Effector memory CD4-positive, alpha-beta T cell (primary cell): ENCODE results near the gene PNPLA8.

Experiments used
- DNase-seq, 3 donors: peaks; one replicate each; pipeline ENCODE4 v3.0.0-alpha.2; 2020
- H3K27ac ChIP-seq: 2 replicates; pipeline ENCODE4 v1.7.0; 2013; ENCODE audit warnings: mild to moderate bottlenecking, low read length, moderate library complexity; ENCODE audit not compliant: insufficient read depth, poor library complexity, severe bottlenecking
- H3K27me3 ChIP-seq: replicated peaks from 2 replicates; pipeline ENCODE4 v1.7.0; 2013; ENCODE audit warnings: mild to moderate bottlenecking, low read length; ENCODE audit not compliant: insufficient read depth, control insufficient read depth, poor library complexity, severe bottlenecking
- H3K36me3 ChIP-seq: 2 replicates; pipeline ENCODE4 v1.7.0; 2013; ENCODE audit warnings: mild to moderate bottlenecking, low read length, moderate library complexity; ENCODE audit not compliant: control insufficient read depth, insufficient read depth
- H3K4me1 ChIP-seq: 2 replicates; pipeline ENCODE4 v1.7.0; 2013; ENCODE audit warnings: low read length, mild to moderate bottlenecking; ENCODE audit not compliant: control insufficient read depth, insufficient read depth, poor library complexity, severe bottlenecking
- H3K4me3 ChIP-seq: 2 replicates; pipeline ENCODE4 v1.7.0; 2013; ENCODE audit warnings: low read length, low read depth, mild to moderate bottlenecking; ENCODE audit not compliant: insufficient read depth, poor library complexity, severe bottlenecking
- H3K9me3 ChIP-seq: 2 replicates; pipeline ENCODE4 v1.7.0; 2013; ENCODE audit warnings: mild to moderate bottlenecking, low read length, moderate library complexity; ENCODE audit not compliant: control insufficient read depth

Gene PNPLA8

GRCh38 chr7:108434010-108434409 lies 91.9 kb downstream of the PNPLA8 start:
- H3K4me1 ChIP-seq = no peaks in the 10 kb centered on the region
- DNase-seq = no peak
- no peaks in the 10 kb centered on the region for H3K9me3 ChIP-seq
- no peak overlapping the region for H3K27ac ChIP-seq
- no peaks in the 10 kb centered on the region for H3K36me3 ChIP-seq
- H3K27me3 ChIP-seq = no peaks in the 10 kb centered on the region
- no peak overlapping the region for H3K4me3 ChIP-seq

- H3K36me3 ChIP-seq = no peaks in the 10 kb centered on the region
- no peaks in the 10 kb centered on the region for H3K9me3 ChIP-seq
- H3K27me3 ChIP-seq = no peaks in the 10 kb centered on the region
- H3K4me3 ChIP-seq = no peak overlapping the region
- no peak overlapping the region for H3K27ac ChIP-seq
- H3K4me1 ChIP-seq = no peaks in the 10 kb centered on the region
- DNase-seq = no peak
These were observed 94.8 kb downstream of the PNPLA8 start for GRCh38 chr7:108431099-108431498.

GRCh38 chr7:108430664-108431063 lies 95.3 kb downstream of the PNPLA8 start:
- no peak overlapping the region for H3K27ac ChIP-seq
- H3K4me1 ChIP-seq = no peaks in the 10 kb centered on the region
- H3K4me3 ChIP-seq = no peak overlapping the region
- H3K36me3 ChIP-seq = no peaks in the 10 kb centered on the region
- DNase-seq = no peak
- no peaks in the 10 kb centered on the region for H3K9me3 ChIP-seq
- no peaks in the 10 kb centered on the region for H3K27me3 ChIP-seq

- H3K9me3 ChIP-seq = no peaks in the 10 kb centered on the region
- H3K4me1 ChIP-seq = no peaks in the 10 kb centered on the region
- H3K27me3 ChIP-seq = no peaks in the 10 kb centered on the region
- no peak overlapping the region for H3K4me3 ChIP-seq
- H3K27ac ChIP-seq = no peak overlapping the region
- H3K36me3 ChIP-seq = no peaks in the 10 kb centered on the region
- no peak for DNase-seq
These were observed 98.2 kb downstream of the PNPLA8 start for GRCh38 chr7:108427766-108428165.

GRCh38 chr7:108425714-108426275 lies 100.1 kb downstream of the PNPLA8 start:
- no peaks in the 10 kb centered on the region for H3K9me3 ChIP-seq
- no peak overlapping the region for H3K4me3 ChIP-seq
- H3K27ac ChIP-seq = no peak overlapping the region
- no peaks in the 10 kb centered on the region for H3K4me1 ChIP-seq
- H3K36me3 ChIP-seq = no peaks in the 10 kb centered on the region
- H3K27me3 ChIP-seq = no peaks in the 10 kb centered on the region
- DNase-seq = no peak

- H3K36me3 ChIP-seq = no peaks in the 10 kb centered on the region
- no peaks in the 10 kb centered on the region for H3K4me1 ChIP-seq
- no peaks in the 10 kb centered on the region for H3K27me3 ChIP-seq
- DNase-seq = no peak
- H3K27ac ChIP-seq = no peak overlapping the region
- H3K9me3 ChIP-seq = no peaks in the 10 kb centered on the region
- H3K4me3 ChIP-seq = no peak overlapping the region
These were observed 101.9 kb downstream of the PNPLA8 start for GRCh38 chr7:108424013-108424412.

GRCh38 chr7:108423089-108423989 lies 102.6 kb downstream of the PNPLA8 start:
- DNase-seq = no peak
- H3K36me3 ChIP-seq = no peaks in the 10 kb centered on the region
- H3K27me3 ChIP-seq = peaks cover under 1% of the 10 kb centered on the region
- no peak overlapping the region for H3K4me3 ChIP-seq
- no peaks in the 10 kb centered on the region for H3K9me3 ChIP-seq
- H3K4me1 ChIP-seq = no peaks in the 10 kb centered on the region
- no peak overlapping the region for H3K27ac ChIP-seq

GRCh38 chr7:108421720-108422331 lies 104.1 kb downstream of the PNPLA8 start:
- Histone ChIP-seq H3K9me3 (no peaks in the 10 kb centered on the region), H3K27ac (no peak overlapping the region), H3K4me1 (no peaks in the 10 kb centered on the region), H3K27me3 (peaks cover 4% of the 10 kb centered on the region), H3K4me3 (no peak overlapping the region), H3K36me3 (no peaks in the 10 kb centered on the region)
- DNase-seq = no peak
